ENCODE data around the gene UBE2D4.

DNA sequence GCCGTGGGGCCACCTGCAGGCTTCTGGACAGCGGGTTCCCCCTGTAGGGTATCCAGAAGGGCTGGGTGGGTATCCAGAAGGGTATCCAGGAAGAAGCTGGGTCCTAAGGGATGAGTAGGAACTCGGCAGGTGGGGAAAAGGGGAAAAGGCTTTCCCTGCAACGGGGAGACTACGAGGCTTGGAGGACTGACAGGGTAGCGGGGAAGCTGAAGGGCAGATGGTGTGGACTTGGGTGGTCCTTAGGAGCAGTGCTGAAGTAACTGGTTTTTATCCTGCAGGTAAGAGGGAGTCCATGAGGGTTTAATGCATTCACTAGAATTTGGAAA is 525 bp downstream of the UBE2D4 start:
- TF ChIP-seq CTCF (IDR thresholded peaks at IDR 0.05) = no peak
- no peak for TF ChIP-seq POLR2AphosphoS5 (IDR thresholded peaks at IDR 0.05)

Measured in breast epithelium (tissue), 3 donors.